GM12875 (cell line): Measurements from ENCODE around the gene RNF40.

Experiments used
- H3K4me3 ChIP-seq: one replicate; pipeline ENCODE4 v1.5.1; 2011; ENCODE audit warnings: low read depth, low read length, control low read depth
- TF ChIP-seq, protein P1 (sequence below): IDR thresholded peaks from 2 replicates; pipeline ENCODE4 v1.5.1; 2011; ENCODE audit warnings: low read depth, mild to moderate bottlenecking, control low read depth, inconsistent platforms, low read length, moderate library complexity, borderline replicate concordance; ENCODE audit not compliant: insufficient read depth

Gene RNF40

GRCh38 chr16:30777591-30778297 lies 15.6 kb downstream of the RNF40 start:
- no peak overlapping the region for H3K4me3 ChIP-seq

GRCh38 chr16:30778549-30779244 lies 16.6 kb downstream of the RNF40 start:
- TF ChIP-seq, protein P1, sequence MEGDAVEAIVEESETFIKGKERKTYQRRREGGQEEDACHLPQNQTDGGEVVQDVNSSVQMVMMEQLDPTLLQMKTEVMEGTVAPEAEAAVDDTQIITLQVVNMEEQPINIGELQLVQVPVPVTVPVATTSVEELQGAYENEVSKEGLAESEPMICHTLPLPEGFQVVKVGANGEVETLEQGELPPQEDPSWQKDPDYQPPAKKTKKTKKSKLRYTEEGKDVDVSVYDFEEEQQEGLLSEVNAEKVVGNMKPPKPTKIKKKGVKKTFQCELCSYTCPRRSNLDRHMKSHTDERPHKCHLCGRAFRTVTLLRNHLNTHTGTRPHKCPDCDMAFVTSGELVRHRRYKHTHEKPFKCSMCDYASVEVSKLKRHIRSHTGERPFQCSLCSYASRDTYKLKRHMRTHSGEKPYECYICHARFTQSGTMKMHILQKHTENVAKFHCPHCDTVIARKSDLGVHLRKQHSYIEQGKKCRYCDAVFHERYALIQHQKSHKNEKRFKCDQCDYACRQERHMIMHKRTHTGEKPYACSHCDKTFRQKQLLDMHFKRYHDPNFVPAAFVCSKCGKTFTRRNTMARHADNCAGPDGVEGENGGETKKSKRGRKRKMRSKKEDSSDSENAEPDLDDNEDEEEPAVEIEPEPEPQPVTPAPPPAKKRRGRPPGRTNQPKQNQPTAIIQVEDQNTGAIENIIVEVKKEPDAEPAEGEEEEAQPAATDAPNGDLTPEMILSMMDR, result no peak
- H3K4me3 ChIP-seq, result no peak overlapping the region

More at GRCh38 chr16:30777591-30778297, 15.6 kb downstream of the RNF40 start:
- TF ChIP-seq, protein P1, result no peak

DNA sequence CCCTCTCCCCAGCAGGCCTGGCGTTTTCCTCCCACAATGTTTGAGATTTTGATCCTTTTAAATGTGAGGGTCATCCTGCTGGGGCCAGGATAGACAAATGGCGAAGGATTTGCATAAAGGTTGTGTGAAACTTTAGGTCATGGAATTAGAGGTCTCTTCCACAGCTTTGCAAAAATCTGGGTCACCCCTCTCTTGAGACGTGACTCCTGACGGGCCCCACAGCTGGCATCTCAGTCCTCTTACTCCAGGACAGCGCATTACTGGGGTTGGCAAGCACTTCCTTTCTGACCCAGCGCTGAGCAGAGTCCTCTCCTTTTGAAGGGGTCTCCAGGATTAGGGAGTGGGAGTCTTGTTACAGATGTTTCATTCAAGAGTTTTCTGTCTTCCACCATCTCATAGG lies 17.5 kb downstream of the RNF40 start:
- H3K4me3 ChIP-seq, result no peak overlapping the region
- TF ChIP-seq, protein P1, result no peak

- H3K4me3 ChIP-seq, result no peak overlapping the region
Measured at GRCh38 chr16:30780021-30780420, 17.9 kb downstream of the RNF40 start.

DNA sequence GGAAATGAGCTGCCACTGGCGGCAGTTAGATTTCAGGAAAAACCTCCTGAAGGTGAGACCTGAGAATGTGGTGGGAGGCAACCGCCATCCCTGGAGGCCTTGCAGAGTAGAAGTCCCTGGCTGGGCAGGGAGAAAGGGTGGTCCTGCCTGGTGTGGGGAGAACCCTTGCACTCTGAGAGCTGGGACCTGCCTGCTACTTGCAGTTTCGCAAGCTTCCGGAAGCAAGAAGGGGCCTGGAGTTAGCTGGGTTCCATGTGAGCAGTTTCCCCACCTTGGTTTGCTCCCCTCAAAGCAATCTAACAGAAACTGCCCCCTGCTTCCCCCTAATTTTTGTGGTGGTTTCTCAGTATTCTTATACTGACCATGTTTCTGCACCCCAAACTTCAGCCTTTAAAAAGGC lies 18.4 kb downstream of the RNF40 start:
- no peak overlapping the region for H3K4me3 ChIP-seq
- TF ChIP-seq, protein P1, result no peak

More at GRCh38 chr16:30780021-30780420, 17.9 kb downstream of the RNF40 start:
- TF ChIP-seq, protein P1, result no peak

GRCh38 chr16:30782486-30783279 lies 20.6 kb downstream of the RNF40 start:
- TF ChIP-seq, protein P1, result no peak
- no peak overlapping the region for H3K4me3 ChIP-seq
